ENCODE data around the gene TDRD1.

DNA sequence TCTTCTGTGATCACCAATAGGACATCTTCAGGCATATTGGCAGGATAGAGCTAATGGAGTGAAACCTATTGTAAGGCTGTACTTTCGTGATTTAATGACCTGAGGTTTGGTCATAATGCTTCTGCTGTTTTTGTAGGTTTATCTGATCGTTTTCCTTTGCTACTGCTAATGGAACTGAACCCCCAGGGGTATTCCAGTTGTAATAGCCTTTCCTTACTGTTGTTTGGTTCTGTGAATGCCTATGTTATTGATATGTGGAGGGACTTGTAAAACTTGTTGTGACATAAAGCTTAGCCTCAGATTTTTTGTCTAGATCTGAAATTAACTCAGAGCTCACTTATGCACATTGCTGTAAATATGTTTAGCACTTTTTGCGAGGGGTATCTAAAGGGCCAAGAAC is 49.0 kb downstream of the TDRD1 start:
- TF ChIP-seq, protein P1, sequence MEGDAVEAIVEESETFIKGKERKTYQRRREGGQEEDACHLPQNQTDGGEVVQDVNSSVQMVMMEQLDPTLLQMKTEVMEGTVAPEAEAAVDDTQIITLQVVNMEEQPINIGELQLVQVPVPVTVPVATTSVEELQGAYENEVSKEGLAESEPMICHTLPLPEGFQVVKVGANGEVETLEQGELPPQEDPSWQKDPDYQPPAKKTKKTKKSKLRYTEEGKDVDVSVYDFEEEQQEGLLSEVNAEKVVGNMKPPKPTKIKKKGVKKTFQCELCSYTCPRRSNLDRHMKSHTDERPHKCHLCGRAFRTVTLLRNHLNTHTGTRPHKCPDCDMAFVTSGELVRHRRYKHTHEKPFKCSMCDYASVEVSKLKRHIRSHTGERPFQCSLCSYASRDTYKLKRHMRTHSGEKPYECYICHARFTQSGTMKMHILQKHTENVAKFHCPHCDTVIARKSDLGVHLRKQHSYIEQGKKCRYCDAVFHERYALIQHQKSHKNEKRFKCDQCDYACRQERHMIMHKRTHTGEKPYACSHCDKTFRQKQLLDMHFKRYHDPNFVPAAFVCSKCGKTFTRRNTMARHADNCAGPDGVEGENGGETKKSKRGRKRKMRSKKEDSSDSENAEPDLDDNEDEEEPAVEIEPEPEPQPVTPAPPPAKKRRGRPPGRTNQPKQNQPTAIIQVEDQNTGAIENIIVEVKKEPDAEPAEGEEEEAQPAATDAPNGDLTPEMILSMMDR (IDR thresholded peaks at IDR 0.05 in 2 of 3, conservative IDR thresholded peaks at IDR 0.05 in 1 of 3; ENCODE audit: control insufficient read depth in 2 of 3, extremely low read depth in 1 of 3, insufficient read depth in 1 of 3, low read depth in 3 of 3, low read length in 3 of 3) = no peak
- no peak for TF ChIP-seq ZBTB40 (IDR thresholded peaks at IDR 0.05; ENCODE audit: borderline replicate concordance)
- no peak for TF ChIP-seq POLR2A (IDR thresholded peaks at IDR 0.05; ENCODE audit: low read depth, low read length)
- TF ChIP-seq PAX8 (IDR thresholded peaks at IDR 0.05) = no peak
- no peak for TF ChIP-seq TCF12 (IDR thresholded peaks at IDR 0.05; ENCODE audit: low read depth, low read length)
- TF ChIP-seq MYC (IDR thresholded peaks at IDR 0.05; ENCODE audit: insufficient read depth, insufficient read length, insufficient replicate concordance, low read length, severe bottlenecking) = no peak
- TF ChIP-seq SP1 (IDR thresholded peaks at IDR 0.05; ENCODE audit: low read depth, low read length) = no peak
